Tibial nerve (tissue), 4 donors: ENCODE data around the gene LSR. TPM values are rescaled to one million over a fixed set of nuclear protein-coding genes. Genes with fewer than 3 reads are reported as not detected.

Experiments
- DNase-seq, 2 donors: peaks; one replicate each; pipeline ENCODE4 v3.0.0-alpha.2; 2019; ENCODE audit warnings: low spot score in 2 of 2
- H3K27ac ChIP-seq, 4 donors: fragments of 200-600 bp; sonication (generic) in 3 of 4; one replicate each; pipeline ENCODE4 v1.5.1; 2017 to 2019; ENCODE audit warnings: mild to moderate bottlenecking in 1 of 4
- H3K27me3 ChIP-seq, 2 donors: fragments of 200-600 bp; sonication (generic) in 1 of 2; one replicate each; pipeline versions ENCODE4 v1.5.1 to v1.6.0; 2017 to 2019
- H3K36me3 ChIP-seq, 3 donors: fragments of 200-600 bp; sonication (generic); one replicate each; pipeline ENCODE4 v1.5.1; 2018 to 2019
- H3K4me1 ChIP-seq, 4 donors: fragments of 200-600 bp; sonication (generic) in 3 of 4; one replicate each; pipeline ENCODE4 v1.5.1; 2017 to 2019
- H3K4me3 ChIP-seq, 4 donors: fragments of 200-600 bp; sonication (generic) in 3 of 4; one replicate each; pipeline ENCODE4 v1.5.1; 2017 to 2019; ENCODE audit warnings: mild to moderate bottlenecking in 1 of 4, moderate library complexity in 1 of 4
- H3K9me3 ChIP-seq, 4 donors: fragments of 200-600 bp; sonication (generic) in 3 of 4; one replicate each; pipeline ENCODE4 v1.5.1; 2017 to 2019
- CTCF ChIP-seq, 5 experiments: fragments of 200-600 bp in 3 of 5; fragments of 450-650 bp in 2 of 5; sonication (generic) in 3 of 5; IDR thresholded peaks; one replicate each; pipeline ENCODE4 v1.5.1; 2016 to 2019; ENCODE audit warnings: antibody characterized with exemption in 5 of 5, mild to moderate bottlenecking in 3 of 5, moderate library complexity in 2 of 5
- EP300 ChIP-seq, 2 donors: sonication (generic); formaldehyde crosslinking; IDR thresholded peaks; one replicate each; pipeline ENCODE4 v1.6.1; 2017; ENCODE audit warnings: antibody characterized with exemption in 2 of 2, mild to moderate bottlenecking in 1 of 2
- POLR2A ChIP-seq, 2 donors: fragments of 450-650 bp; IDR thresholded peaks; one replicate each; pipeline ENCODE4 v1.6.1; 2017; ENCODE audit warnings: antibody characterized with exemption in 2 of 2, mild to moderate bottlenecking in 2 of 2, moderate library complexity in 2 of 2
- WGBS, 2 donors: methylation state at CpG; one replicate each; pipeline ENCODE4 v1.1.5; 2018; 5-methylcytosine and 5-hydroxymethylcytosine counted together
- total RNA-seq, 4 donors: library from RNA; depleted of rRNA; stranded (reverse); fragments of >200 nt; gene quantifications; one replicate each; pipeline ENCODE4 v1.1.0, GENCODE V29; 2016

LSR gene
- total RNA-seq, 4 donors from 2014 or later: 3.1 to 34.9 (median 19.1) TPM

- 55 to 61% methylated on average over 7 of the region's 7 CpGs for WGBS, 2 donors
Observed at GRCh38 chr19:35214766-35215422, 33.9 kb upstream of the LSR start.

GRCh38 chr19:35216016-35216832, 32.6 kb upstream of the LSR start:
- Histone ChIP-seq H3K9me3 (peaks cover 0 to 30% (median 0%) of the 10 kb centered on the region in 4 donors), H3K36me3 (no peaks in the 10 kb centered on the region), H3K27ac (peak overlapping the region in 2 of 4 donors; percentile 62 to 66), H3K4me1 (peaks cover 0 to 26% (median 11%) of the 10 kb centered on the region in 4 donors), H3K4me3 (no peak overlapping the region), H3K27me3 (no peaks in the 10 kb centered on the region)
- no peak for DNase-seq
- TF ChIP-seq CTCF (IDR thresholded peaks at IDR 0.05): no peak
- WGBS, 2 donors: 74 to 80% methylated on average over 8 of the region's 8 CpGs

More at GRCh38 chr19:35214766-35215422, 33.9 kb upstream of the LSR start:
- DNase-seq: no peak
- H3K27me3 ChIP-seq: no peaks in the 10 kb centered on the region
- H3K36me3 ChIP-seq: no peaks in the 10 kb centered on the region
- no peak overlapping the region for H3K4me3 ChIP-seq
- TF ChIP-seq POLR2A (IDR thresholded peaks at IDR 0.05): no peak
- TF ChIP-seq CTCF (IDR thresholded peaks at IDR 0.05): no peak
- TF ChIP-seq EP300 (IDR thresholded peaks at IDR 0.05): no peak
- peaks cover 0 to 22% (median 0%) of the 10 kb centered on the region in 4 donors for H3K9me3 ChIP-seq
- H3K4me1 ChIP-seq: peaks cover 0 to 29% (median 11%) of the 10 kb centered on the region in 4 donors
- peak overlapping the region in 3 of 4 donors; percentile 68 to 82 (median 79) for H3K27ac ChIP-seq

GRCh38 chr19:35216833-35217648, 31.8 kb upstream of the LSR start:
- Histone ChIP-seq H3K4me3 (no peak overlapping the region), H3K4me1 (peaks cover 0 to 25% (median 11%) of the 10 kb centered on the region in 4 donors), H3K27me3 (no peaks in the 10 kb centered on the region), H3K36me3 (no peaks in the 10 kb centered on the region), H3K27ac (peak overlapping the region in 2 of 4 donors; percentile 62 to 66), H3K9me3 (peaks cover 0 to 32% (median 0%) of the 10 kb centered on the region in 4 donors)
- WGBS, 2 donors: 68 to 70% methylated on average over 3 of the region's 3 CpGs
- DNase-seq: peak in 1 of 2 donors; percentile 83
- TF ChIP-seq POLR2A (IDR thresholded peaks at IDR 0.05) (no peak), CTCF (IDR thresholded peaks at IDR 0.05) (peak in 1 of 5 experiments; percentile 18), EP300 (IDR thresholded peaks at IDR 0.05) (peak; percentile 65 to 71)

GRCh38 chr19:35217649-35217990, 31.2 kb upstream of the LSR start:
- no peak for DNase-seq
- no peak overlapping the region for H3K4me3 ChIP-seq
- no peak for TF ChIP-seq CTCF (IDR thresholded peaks at IDR 0.05)
- no peak for TF ChIP-seq POLR2A (IDR thresholded peaks at IDR 0.05)
- TF ChIP-seq EP300 (IDR thresholded peaks at IDR 0.05): no peak
- H3K4me1 ChIP-seq: peaks cover 0 to 20% (median 11%) of the 10 kb centered on the region in 4 donors
- H3K9me3 ChIP-seq: peaks cover 0 to 33% (median 0%) of the 10 kb centered on the region in 4 donors
- H3K27me3 ChIP-seq: no peaks in the 10 kb centered on the region
- no peaks in the 10 kb centered on the region for H3K36me3 ChIP-seq
- peak overlapping the region in 2 of 4 donors; percentile 50 to 58 for H3K27ac ChIP-seq
